Measurements from ENCODE around the gene TAS2R43. TPM values are rescaled to one million over a fixed set of nuclear protein-coding genes. Genes with fewer than 3 reads are reported as not detected.

TAS2R43 gene
- total and polyA plus RNA-seq, 2 of the 8 experiments (the other 6 are each of a cell fraction or from before 2014, with no cell fraction given): 0.18 TPM; not detected in 1

GRCh38 chr12:11081987-11082386 lies 10.1 kb downstream of the TAS2R43 start:
- Histone ChIP-seq H2BK120ac (replicated peaks; ENCODE audit: low read depth, low read length) (no peak overlapping the region), H3K4me1 (replicated peaks in 1 of 4; ENCODE audit: control insufficient read depth in 3 of 4, insufficient read depth in 4 of 4, low read length in 3 of 4) (no peaks in the 10 kb centered on the region), H4K5ac (ENCODE audit: insufficient read length, low read depth, low read length) (no peak overlapping the region), H2BK12ac (ENCODE audit: low read depth, low read length) (no peak overlapping the region), H4K8ac (ENCODE audit: extremely low read depth, insufficient read depth, low read length) (no peak overlapping the region), H3K56ac (replicated peaks; ENCODE audit: insufficient read length, low read depth, low read length) (no peak overlapping the region), H2BK5ac (ENCODE audit: low read depth, low read length) (no peak overlapping the region), H3K27ac (ENCODE audit: low read depth, low read length) (no peak overlapping the region), H3K23me2 (ENCODE audit: low read depth, low read length) (no peaks in the 10 kb centered on the region), H3K4ac (replicated peaks; ENCODE audit: insufficient read length, low read depth, low read length) (no peak overlapping the region), H3K4me2 (ENCODE audit: insufficient read depth in 1 of 2, low read depth in 2 of 2, low read length in 2 of 2) (no peak overlapping the region), H4K20me1 (replicated peaks in 1 of 2; ENCODE audit: control insufficient read depth in 1 of 2, insufficient read depth in 2 of 2, low read length in 2 of 2) (no peaks in the 10 kb centered on the region), H3K18ac (ENCODE audit: extremely low read depth, low read length) (no peak overlapping the region), H3K79me2 (ENCODE audit: control insufficient read depth in 1 of 2, insufficient read depth in 2 of 2, low read length in 2 of 2) (no peaks in the 10 kb centered on the region), H2BK15ac (ENCODE audit: low read length) (no peak overlapping the region), H2BK20ac (ENCODE audit: low read length) (no peak overlapping the region), H2AK5ac (ENCODE audit: low read depth, low read length) (no peak overlapping the region), H3K36me3 (ENCODE audit: control insufficient read depth in 2 of 4, insufficient read depth in 4 of 4, low read length in 3 of 4) (no peaks in the 10 kb centered on the region; a peak in 1 of 8 replicates), H3K4me3 (ENCODE audit: extremely low read depth in 1 of 4, insufficient read depth in 2 of 4, low read depth in 3 of 4, low read length in 4 of 4) (no peak overlapping the region), H2AFZ (ENCODE audit: low read length) (no peak overlapping the region), H3K23ac (ENCODE audit: insufficient read length) (no peak overlapping the region), H3K14ac (ENCODE audit: insufficient read length) (no peak overlapping the region), H3K79me1 (ENCODE audit: low read depth, low read length) (no peaks in the 10 kb centered on the region), H3K9me3 (ENCODE audit: insufficient read depth in 2 of 2, low read depth in 1 of 2, low read length in 1 of 2) (no peaks in the 10 kb centered on the region), H4K91ac (replicated peaks; ENCODE audit: insufficient read length, low read length) (no peak overlapping the region), H3K9ac (replicated peaks in 1 of 4; ENCODE audit: extremely low read depth in 1 of 4, low read depth in 3 of 4, low read length in 3 of 4) (no peak overlapping the region), H3K27me3 (replicated peaks in 1 of 4; ENCODE audit: control insufficient read depth in 3 of 4, extremely low read depth in 1 of 4, insufficient read depth in 3 of 4, low read length in 3 of 4) (no peaks in the 10 kb centered on the region)
- POLR2A ChIA-PET (ENCODE audit: partially characterized antibody): no interaction called here
- no peak for TF ChIP-seq SIRT6 (IDR thresholded peaks at IDR 0.05; ENCODE audit: low read length)
- TF ChIP-seq NRF1 (IDR thresholded peaks at IDR 0.05; ENCODE audit: low read depth, low read length): no peak
- TF ChIP-seq MAFK (IDR thresholded peaks at IDR 0.05; ENCODE audit: low read depth, low read length): peak; percentile 32; the same call in 1 of the 2 replicates
- 100% methylated on average over 1 of the region's 2 CpGs; no CpG with 5 or more reads in 1 of the 2 experiments for WGBS, 2 experiments (ENCODE audit: extremely low coverage in 1 of 2, insufficient coverage in 1 of 2, insufficient read length in 1 of 2, insufficient replicate concordance in 2 of 2, low coverage in 1 of 2, low lambda C conversion rate in 2 of 2, missing lambda C conversion rate in 1 of 2)
- CTCF ChIA-PET (ENCODE audit: partially characterized antibody): interaction anchor here (0.5 kb wide), 1 partner anchor 415 kb away, joined by 3 read pairs; no protein-coding TSS in a partner anchor
- FAIRE-seq: no peak
- DNase-seq (ENCODE audit: low read depth in 1 of 2, low spot score in 2 of 2): no peak

Measured in H1 (cell line).